Right lobe of liver (tissue), 4 donors: ENCODE measurements around the gene SLPI.

Experiments used
- CTCF ChIP-seq, 4 donors: fragments of 200-600 bp in 3 of 4; fragments of 450-650 bp in 1 of 4; IDR thresholded peaks; one replicate each; pipeline versions ENCODE4 v1.5.1 to v1.8.0; 2016 to 2022; ENCODE audit warnings: antibody characterized with exemption in 4 of 4, mild to moderate bottlenecking in 2 of 4
- POLR2A ChIP-seq: fragments of 450-650 bp; IDR thresholded peaks from one replicate; pipeline ENCODE4 v1.6.1; 2017; ENCODE audit warnings: antibody characterized with exemption, mild to moderate bottlenecking
- donor health status: DM: no; HTN: no; CAD: no.
- donor health status: DM: no; HTN: no; CAD: no.
- donor health status: DM: no; HTN: yes; CAD: no.

GRCh38 chr20:45303586-45304463, 49.5 kb upstream of the SLPI start:
- TF ChIP-seq POLR2A (no peak), CTCF (IDR thresholded peaks at IDR 0.05) (no peak)
